ENCODE measurements around the gene ZAP70. TPM values are rescaled to one million over a fixed set of nuclear protein-coding genes. Genes with fewer than 3 reads are reported as not detected.

Gene ZAP70
- total and polyA plus RNA-seq, 8 donors, result 1.1 to 78.2 (median 4.1) TPM

DNA sequence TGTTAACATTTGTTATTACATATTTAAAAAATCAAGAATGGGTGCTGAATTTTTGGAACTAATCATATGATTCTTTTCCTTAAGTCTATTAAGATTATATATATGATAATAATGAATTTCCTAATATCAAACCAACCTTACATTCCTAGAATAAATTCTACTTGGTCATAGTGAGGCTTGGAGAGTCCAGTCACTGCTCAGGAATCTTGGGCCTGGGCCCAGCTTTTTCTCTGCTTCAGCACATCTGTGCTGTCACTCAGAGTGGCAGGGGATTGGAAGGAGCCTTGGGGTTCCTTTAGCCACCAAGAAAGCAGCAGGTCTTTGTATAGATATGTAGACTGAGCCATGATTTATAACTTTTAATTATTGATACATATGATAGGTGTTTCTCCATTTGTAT, 19.9 kb upstream of the ZAP70 start:
- TF ChIP-seq POLR2A (IDR thresholded peaks at IDR 0.05) (no peak), EP300 (IDR thresholded peaks at IDR 0.05) (no peak), POLR2AphosphoS5 (IDR thresholded peaks at IDR 0.05) (no peak)
- TF ChIP-seq, protein P1, sequence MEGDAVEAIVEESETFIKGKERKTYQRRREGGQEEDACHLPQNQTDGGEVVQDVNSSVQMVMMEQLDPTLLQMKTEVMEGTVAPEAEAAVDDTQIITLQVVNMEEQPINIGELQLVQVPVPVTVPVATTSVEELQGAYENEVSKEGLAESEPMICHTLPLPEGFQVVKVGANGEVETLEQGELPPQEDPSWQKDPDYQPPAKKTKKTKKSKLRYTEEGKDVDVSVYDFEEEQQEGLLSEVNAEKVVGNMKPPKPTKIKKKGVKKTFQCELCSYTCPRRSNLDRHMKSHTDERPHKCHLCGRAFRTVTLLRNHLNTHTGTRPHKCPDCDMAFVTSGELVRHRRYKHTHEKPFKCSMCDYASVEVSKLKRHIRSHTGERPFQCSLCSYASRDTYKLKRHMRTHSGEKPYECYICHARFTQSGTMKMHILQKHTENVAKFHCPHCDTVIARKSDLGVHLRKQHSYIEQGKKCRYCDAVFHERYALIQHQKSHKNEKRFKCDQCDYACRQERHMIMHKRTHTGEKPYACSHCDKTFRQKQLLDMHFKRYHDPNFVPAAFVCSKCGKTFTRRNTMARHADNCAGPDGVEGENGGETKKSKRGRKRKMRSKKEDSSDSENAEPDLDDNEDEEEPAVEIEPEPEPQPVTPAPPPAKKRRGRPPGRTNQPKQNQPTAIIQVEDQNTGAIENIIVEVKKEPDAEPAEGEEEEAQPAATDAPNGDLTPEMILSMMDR (IDR thresholded peaks at IDR 0.05), result no peak
- Histone ChIP-seq H3K36me3 (no peaks in the 10 kb centered on the region), H3K27ac (no peak overlapping the region), H3K4me1 (peaks cover 0 to 5% (median 2%) of the 10 kb centered on the region in 4 donors), H3K9me3 (no peaks in the 10 kb centered on the region), H3K4me3 (no peak overlapping the region), H3K27me3 (no peaks in the 10 kb centered on the region)
- intact Hi-C loops (cut with DNase I; ENCODE audit: low total_unique reads), result loop anchor here (10.0 kb wide), 1 partner anchor 99 kb away; no protein-coding TSS in a partner anchor
- no peak for DNase-seq

GRCh38 chr2:97695744-97696143, 17.6 kb upstream of the ZAP70 start:
- peaks cover 0 to 5% (median 2%) of the 10 kb centered on the region in 4 donors for H3K4me1 ChIP-seq
- H3K9me3 ChIP-seq, result no peaks in the 10 kb centered on the region
- H3K27ac ChIP-seq, result no peak overlapping the region
- H3K27me3 ChIP-seq, result no peaks in the 10 kb centered on the region
- intact Hi-C loops (cut with DNase I; ENCODE audit: low total_unique reads), result loop anchor here (10.0 kb wide), 1 partner anchor 101 kb away; no protein-coding TSS in a partner anchor
- DNase-seq, result no peak
- 84 to 92% (median 87%) methylated on average over 5 of the region's 5 CpGs for WGBS, 5 donors
- no peak overlapping the region for H3K4me3 ChIP-seq
- TF ChIP-seq POLR2A (IDR thresholded peaks at IDR 0.05), result no peak
- TF ChIP-seq EP300 (IDR thresholded peaks at IDR 0.05), result no peak
- TF ChIP-seq POLR2AphosphoS5 (IDR thresholded peaks at IDR 0.05), result no peak
- H3K36me3 ChIP-seq, result no peaks in the 10 kb centered on the region

- Histone ChIP-seq H3K4me3 (no peak overlapping the region), H3K9me3 (no peaks in the 10 kb centered on the region), H3K27me3 (no peaks in the 10 kb centered on the region), H3K4me1 (peaks cover 0 to 5% (median 2%) of the 10 kb centered on the region in 4 donors), H3K36me3 (no peaks in the 10 kb centered on the region), H3K27ac (peak overlapping the region in 1 of 5 donors; percentile 7)
- intact Hi-C loops (cut with DNase I; ENCODE audit: low total_unique reads), result loop anchor here (10.0 kb wide), 1 partner anchor 103 kb away; no protein-coding TSS in a partner anchor
- no peak for TF ChIP-seq POLR2A (IDR thresholded peaks at IDR 0.05)
- no peak for TF ChIP-seq EP300 (IDR thresholded peaks at IDR 0.05)
- TF ChIP-seq, protein P1 (IDR thresholded peaks at IDR 0.05), result peak in 6 of 7 experiments; percentile 88 to 98 (median 94)
- TF ChIP-seq POLR2AphosphoS5 (IDR thresholded peaks at IDR 0.05), result peak in 2 of 3 donors; percentile 20 to 54
- WGBS, 5 donors, result 25 to 30% (median 27%) methylated on average over 14 of the region's 14 CpGs
- DNase-seq, result peak; percentile 94 to 95
These were observed 15.8 kb upstream of the ZAP70 start for GRCh38 chr2:97697252-97698235.

DNA sequence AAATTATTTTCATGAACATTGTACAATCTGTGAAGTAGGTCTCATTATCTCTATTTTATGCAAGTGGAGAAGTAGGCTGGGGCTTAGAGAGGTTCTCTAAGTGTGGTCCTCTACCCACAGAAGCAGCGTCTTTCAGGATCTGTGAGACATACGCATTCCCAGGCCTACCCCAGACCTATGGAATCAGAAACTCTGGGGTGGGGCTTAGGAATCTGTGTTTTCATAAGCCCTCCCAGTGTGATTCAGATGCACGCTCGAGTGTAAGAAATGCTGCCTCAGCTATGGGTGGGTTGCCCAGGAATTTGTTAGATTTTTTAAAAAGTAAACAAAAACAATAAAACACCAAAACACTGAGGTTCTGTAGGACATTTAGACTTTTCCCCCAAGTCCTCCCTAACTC, 14.8 kb upstream of the ZAP70 start:
- Histone ChIP-seq H3K27me3 (no peaks in the 10 kb centered on the region), H3K4me3 (no peak overlapping the region), H3K4me1 (peaks cover 0 to 5% (median 2%) of the 10 kb centered on the region in 4 donors), H3K27ac (no peak overlapping the region), H3K9me3 (no peaks in the 10 kb centered on the region), H3K36me3 (no peaks in the 10 kb centered on the region)
- DNase-seq, result no peak
- WGBS, 5 donors, result 81 to 87% (median 85%) methylated on average over 4 of the region's 4 CpGs
- intact Hi-C loops (cut with DNase I; ENCODE audit: low total_unique reads), result loop anchor here (10.0 kb wide), 1 partner anchor 104 kb away; no protein-coding TSS in a partner anchor
- no peak for TF ChIP-seq POLR2AphosphoS5 (IDR thresholded peaks at IDR 0.05)

GRCh38 chr2:97699765-97700444, 13.5 kb upstream of the ZAP70 start:
- peaks cover 0 to 5% (median 2%) of the 10 kb centered on the region in 4 donors for H3K4me1 ChIP-seq
- H3K9me3 ChIP-seq, result no peaks in the 10 kb centered on the region
- TF ChIP-seq POLR2A (IDR thresholded peaks at IDR 0.05) (no peak), EP300 (IDR thresholded peaks at IDR 0.05) (no peak)
- TF ChIP-seq, protein P1 (IDR thresholded peaks at IDR 0.05), result peak in 5 of 7 experiments; percentile 42 to 56 (median 48)
- no peak overlapping the region for H3K27ac ChIP-seq
- peak; percentile 57 to 86 for DNase-seq
- no peaks in the 10 kb centered on the region for H3K27me3 ChIP-seq
- 57 to 65% (median 63%) methylated on average over 11 of the region's 11 CpGs for WGBS, 5 donors
- no peak overlapping the region for H3K4me3 ChIP-seq
- no peaks in the 10 kb centered on the region for H3K36me3 ChIP-seq
- intact Hi-C loops (cut with DNase I; ENCODE audit: low total_unique reads), result loop anchor here (10.0 kb wide), 2 partner anchors 105 to 685 kb away; no protein-coding TSS in a partner anchor
